Middle frontal gyrus (tissue), 1 donor: ENCODE measurements around the gene RUNX3.

Source experiments
- DNase-seq: peaks from one replicate; pipeline ENCODE4 v3.0.0-alpha.2; 2015; ENCODE audit warnings: low spot score; ENCODE audit errors: extremely low spot score

Gene RUNX3

DNA sequence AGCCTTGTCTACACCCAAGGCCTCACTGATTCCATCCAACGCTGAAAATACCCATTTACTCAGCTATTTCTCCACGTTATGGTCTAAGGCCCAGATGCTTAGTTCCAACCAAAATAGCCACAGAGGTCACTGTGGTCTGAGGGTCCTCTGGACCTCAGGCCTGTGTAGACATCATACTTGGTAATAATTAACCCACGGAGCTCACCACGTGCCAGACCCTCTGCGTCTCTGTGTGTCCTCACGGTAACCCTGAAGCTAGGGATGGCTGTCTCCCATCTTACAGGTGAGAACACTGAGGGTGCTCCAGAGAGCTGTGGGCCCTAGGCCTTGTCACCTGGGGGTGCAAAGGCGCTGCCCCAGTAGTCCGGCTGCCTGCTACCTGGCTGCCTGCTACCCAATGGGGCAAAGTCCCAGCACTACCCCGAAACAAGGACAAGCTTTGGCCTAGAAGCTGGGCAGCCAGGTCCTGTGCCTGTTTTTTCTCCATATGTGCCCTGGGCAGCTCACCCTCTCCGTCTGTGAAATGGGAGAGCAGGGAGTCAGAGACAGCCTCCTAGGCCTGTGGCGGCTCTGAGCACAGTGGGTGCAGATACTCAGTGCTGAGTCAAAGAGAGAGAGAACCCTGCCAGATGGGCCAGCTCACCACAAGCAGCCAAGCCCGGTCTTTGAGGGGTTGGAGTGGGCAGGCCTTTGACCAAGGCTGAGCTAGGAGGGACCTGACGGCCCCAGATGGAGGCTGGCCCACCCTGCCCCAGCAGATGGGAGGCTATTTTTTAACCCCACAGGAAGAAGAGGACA is 17.0 kb upstream of the RUNX3 start:
- DNase-seq, result no peak

DNA sequence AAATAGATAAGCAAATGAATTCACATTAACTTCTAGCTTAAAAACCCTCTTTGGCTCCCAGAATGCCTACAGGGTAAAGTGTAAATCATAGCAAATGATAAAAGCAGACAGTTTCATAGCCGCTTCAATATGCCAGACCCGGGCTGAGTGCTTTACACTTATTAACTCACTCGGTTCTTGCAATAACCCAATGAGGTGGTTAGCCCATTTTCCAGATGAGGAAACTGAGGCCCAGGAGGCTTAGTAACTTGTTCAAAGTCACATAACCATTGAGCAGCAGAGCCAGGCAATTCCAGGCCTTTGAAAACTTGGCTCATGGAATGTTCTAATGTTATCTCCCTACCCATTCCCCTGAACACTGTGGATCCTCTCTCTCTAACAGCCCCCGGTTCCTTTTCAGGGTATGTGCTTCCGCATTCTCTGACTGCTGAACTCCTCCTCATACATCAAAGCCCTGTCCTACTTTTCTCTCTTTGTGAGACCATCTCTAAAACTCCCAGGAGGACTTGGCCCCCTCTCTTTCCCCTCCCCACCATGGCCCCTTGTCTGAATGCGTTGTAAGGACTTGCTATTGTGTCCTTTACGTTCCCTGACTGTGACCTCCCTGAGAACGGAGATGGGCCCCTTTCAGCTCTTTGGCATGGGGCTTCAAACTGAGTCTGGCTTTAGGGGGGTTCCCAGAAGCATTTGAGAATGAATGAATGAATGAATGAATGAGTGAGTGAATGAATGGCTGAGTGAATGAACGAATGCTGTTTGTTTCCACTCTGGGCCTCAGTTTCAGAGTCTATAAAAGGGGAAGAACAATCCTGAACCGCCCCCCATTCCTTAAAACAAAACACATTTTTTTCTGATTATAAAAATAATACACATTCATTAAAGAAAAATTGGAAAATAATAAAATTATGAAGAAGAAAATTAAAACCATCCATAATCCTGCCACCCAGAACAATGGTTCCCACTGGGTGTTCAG is 15.6 kb upstream of the RUNX3 start:
- DNase-seq, result no peak

DNA sequence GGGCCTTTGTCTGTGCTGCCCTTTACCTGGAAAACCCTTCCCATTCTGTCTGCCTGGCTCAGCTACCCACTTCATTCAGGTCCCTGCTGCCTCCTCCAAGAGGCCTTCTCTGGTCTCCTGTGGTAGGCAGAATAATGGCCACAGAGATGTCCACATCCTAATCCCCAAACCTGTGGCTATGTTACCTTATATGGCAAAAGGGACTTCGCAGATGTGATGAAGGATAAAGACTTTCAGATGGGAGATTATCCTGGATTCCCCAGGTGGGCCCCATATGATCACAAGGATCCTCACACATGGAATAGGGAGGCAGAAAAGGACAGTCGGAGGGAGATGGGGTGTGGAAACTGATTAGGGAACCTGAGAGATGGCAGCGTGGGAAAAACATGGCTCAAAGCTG is 14.2 kb upstream of the RUNX3 start:
- no peak for DNase-seq

DNA sequence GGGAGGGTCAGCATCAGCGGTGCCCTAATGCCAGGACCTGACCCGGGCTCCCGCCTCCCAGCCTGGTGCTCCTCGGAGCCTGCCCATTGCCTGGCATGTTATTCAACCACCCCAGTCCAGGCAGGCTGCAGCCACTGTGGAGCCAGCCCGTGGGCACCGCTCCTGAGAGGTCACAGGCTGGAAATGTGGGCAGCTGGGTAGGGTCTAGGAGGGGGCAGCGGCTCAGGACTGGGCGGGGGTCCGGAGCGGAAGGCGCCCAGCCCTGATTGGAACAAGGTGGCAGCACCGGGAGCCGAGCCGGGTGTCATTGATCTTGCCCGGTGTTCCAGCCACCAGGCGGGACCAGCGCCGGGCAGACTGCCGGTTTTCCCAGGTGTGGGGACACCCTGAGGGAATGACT is 12.7 kb upstream of the RUNX3 start:
- no peak for DNase-seq

DNA sequence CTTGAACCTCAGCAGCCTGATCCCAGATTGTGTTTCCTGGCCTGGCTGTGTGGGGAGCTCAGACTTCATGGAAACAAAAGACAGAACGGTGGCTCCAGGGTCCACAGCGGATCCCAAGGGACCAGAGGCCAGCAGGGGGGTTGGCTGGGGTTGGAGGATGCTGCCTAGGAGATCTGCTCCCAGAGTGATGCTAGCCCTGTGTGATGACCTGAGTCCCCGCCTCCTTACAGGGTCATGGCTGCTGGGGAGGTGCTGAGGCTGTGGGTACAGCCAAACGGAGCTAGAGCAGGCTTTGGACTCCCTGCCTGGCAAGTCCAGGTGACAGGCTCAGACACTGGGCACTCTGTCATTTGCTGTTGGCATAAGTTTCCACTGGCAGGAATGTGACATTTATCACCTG is 11.5 kb upstream of the RUNX3 start:
- no peak for DNase-seq

DNA sequence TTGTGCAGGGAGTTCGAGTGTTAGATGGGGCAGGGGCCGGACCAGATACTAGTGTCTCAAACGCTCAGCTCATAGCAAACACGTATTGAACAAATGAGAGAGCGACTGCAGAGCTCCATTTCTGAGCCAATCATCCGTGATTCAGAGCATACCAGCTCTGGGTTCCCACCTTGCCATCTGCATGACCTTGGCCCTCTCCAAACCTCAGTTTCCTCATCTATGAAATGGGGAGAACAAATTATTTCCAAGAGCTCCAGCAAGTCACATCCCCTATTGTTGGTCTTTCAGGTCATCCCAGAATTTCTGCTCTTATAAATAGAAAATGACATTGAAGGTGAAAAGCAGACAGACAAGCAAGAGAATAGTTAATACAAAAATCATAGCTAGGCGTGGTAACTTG is 10.2 kb upstream of the RUNX3 start:
- DNase-seq, result no peak

DNA sequence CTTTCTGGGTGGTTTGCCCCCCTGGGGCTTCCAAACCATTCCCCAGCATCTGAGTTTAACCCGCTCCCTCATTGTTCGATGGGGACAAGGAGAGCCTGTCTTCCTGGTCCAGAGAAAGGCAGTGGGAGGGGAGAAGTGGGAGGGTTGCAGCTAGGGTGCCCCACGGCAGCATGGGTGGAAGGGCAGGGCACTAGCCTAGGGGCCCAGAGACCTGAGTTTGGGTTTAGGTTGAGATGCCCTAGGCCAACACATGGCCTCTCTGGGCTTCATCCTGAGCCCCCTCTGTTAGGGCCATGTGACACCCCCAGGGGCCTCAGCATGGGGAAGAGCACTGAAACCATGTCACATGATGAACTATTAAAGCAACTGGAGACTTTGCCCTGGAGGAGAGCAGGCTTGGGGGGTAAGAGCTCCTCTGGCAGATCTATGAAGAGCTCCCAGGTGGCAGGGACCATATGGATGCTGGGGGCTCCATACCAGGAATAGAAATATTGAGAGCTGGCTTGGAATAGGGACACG is 9.7 kb upstream of the RUNX3 start:
- no peak for DNase-seq

DNA sequence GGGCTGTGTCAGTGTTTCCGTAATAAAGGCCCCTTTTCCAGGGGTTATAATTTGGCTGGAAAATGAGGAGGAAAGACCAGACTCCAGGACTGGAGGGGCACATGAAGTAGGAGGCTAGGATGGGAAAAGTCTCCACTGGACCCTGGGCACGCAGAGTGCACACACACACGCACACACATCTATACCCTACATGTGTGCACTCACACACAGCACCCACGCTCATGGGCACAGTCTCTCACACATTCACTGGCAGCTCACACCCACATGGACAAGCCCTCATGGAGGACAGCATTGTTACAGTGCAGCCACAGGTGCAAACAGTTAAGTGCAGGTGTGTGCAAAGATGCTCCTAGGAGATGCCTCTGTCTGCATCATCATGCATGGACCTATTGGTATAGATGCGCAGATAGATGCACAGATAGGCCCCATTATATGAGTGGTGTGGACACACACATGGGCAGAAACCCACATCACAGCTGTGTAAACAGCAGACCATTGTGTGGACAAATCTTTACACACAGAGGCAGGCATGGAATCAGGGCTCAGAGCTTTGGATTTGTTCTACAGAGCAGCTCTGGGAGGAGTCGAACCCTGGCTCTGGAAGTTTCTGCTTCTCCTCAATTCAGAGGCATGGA is 9.1 kb upstream of the RUNX3 start:
- DNase-seq, result no peak

DNA sequence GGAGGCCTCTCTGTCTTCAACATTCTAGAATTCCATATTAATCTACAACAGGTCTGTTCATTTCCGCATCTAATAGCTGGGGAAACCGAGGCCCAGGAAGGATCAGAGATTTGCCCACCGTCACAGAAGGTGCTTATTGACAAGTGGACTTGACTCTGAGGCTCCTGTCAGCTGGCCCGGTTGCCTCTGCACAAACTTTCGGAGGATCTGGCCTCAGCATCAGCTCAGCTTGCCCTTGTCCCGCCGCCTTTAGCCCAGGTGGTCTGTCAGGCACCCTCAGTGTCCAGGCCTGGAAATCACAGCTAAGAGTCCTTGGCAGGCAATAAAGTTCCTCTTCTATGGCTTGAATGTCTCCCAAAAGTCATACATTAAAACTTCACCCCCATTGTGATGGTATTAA is 8.2 kb upstream of the RUNX3 start:
- no peak for DNase-seq

DNA sequence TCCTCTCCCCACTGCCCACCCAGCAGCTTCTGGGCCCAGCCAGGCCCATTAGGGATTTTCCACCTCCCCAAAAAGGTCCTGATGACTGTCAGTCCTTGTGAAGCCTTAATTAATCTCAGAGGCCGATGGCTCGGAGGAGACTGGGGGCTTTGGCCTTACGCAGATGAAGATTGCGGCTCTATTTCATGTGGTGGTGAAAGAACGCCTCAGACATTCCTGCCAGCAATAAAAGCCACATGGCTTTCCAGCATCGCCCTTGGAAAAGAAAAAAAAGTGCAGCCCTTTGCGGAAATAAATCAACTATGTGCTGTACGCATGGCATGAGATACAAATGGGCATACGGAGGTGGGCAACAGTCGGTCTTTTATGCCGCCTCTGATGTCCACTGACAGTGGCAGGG is 6.6 kb upstream of the RUNX3 start:
- DNase-seq, result no peak

DNA sequence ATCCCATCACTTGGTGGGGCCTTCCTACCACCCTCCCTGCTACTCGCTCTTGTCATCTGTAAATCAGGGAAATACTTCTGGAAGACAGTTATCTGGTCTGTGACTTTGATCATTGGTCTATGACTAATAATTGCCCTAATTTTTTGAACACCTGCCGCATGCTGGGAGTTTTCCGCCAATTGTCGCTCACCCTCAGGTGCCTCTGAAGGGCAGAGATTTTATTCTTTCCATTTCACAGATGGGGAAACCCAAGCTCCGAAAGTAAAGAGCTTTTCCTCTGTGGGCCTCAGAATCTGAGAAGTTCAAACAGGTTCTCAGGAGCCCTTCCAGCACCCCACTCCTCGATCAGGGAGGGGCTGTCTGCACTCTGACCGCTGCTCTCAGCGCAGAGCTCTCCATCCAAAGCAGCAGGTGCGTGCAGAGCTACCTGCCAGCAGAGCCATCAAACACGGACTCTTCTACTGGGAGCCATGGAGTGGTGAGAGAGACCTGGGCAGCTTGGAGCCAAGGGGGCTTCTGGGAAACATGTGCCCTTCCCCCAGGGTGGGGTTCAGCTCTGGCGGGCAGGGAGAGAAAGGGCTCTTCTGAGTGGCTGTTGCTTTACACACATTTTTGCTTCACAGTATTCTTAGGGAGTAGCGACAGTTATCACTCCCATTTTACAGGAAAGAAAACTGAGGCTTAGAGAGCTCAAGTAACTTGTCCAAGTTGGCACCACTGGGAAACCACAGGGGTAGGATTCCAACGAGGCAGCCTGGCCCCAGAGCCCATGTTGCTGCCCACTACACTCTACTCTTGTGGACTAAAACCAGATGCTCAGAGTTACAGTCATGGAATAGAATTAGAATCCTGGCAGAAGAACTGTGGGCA is 5.8 kb upstream of the RUNX3 start:
- no peak for DNase-seq

DNA sequence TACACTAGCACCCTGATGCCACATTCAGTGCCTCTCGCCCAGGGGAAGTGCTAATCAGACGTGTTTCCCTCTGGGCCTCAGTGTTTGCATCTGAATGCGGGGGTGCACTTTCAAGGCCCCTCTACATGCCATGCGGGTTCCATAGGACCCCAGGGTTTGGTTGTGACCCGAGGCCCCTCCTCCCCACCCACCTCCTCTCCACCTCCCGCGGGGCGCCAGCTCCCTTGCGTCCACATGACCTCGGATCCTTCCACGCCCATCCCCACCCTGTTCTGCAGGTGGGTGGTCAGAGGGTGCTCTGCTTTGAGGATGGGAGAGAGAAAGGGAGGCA is 5.1 kb upstream of the RUNX3 start:
- DNase-seq, result no peak

DNA sequence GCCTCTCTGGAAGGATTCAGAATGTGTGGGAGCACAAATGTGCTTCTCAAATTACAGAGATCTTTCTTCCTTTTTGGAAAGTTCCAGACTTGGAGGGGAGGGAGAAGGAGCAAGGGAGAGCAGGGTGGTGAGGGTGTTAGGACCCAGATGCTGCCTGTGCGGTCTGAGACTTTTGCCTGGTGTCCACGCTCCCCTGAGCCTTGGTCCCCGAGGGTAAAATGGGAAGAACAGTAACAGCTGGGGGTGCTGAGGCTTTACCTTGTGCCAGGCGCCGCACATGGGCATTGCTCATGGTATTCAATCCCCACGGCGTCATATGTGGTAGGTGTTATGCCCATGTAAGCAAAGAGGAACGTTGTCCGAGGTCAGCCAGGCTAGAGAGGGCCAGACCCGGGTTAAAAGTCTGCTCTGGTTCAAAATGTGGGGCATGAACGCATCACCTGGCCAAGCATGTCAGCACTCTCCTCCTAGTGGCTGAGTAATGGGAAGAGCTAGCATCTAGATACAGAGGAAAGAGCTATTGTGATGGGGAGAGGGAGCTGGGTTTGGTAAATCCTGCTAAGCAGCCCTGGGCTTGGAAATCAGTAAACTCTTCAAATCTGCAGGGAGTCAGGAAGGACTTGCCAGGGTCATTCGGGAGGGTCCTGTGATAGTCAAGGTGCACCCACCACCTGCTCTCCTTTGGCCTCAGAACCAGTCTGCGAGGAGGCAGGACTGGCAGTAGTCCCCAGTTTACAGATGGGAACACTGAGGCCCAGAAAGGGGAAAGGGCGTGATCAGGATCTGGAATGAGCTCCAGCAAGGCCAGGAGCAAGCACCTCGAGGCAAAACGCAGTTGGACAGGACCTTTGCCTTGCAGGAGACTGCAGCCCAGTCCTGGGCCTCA is 4.5 kb upstream of the RUNX3 start:
- no peak for DNase-seq

DNA sequence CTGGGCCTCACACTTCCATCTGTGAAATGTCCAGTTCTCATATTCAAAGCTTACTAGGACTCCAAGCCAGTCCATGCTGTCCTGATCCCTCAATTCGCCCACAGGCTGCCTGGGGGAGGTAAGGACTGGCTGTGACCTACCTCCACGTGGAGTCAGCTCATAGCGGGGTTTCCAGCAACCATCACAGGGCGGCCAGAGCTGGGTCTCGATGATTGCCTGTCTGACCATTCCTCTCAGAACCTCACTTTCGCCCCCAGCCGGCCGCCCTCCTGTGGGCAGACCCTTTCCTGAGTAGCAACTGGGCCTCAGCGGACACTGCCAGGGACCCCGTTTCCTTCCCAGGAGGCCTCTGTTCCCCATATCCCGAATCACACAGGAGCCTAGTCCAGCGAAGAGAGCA is 3.4 kb upstream of the RUNX3 start:
- no peak for DNase-seq

DNA sequence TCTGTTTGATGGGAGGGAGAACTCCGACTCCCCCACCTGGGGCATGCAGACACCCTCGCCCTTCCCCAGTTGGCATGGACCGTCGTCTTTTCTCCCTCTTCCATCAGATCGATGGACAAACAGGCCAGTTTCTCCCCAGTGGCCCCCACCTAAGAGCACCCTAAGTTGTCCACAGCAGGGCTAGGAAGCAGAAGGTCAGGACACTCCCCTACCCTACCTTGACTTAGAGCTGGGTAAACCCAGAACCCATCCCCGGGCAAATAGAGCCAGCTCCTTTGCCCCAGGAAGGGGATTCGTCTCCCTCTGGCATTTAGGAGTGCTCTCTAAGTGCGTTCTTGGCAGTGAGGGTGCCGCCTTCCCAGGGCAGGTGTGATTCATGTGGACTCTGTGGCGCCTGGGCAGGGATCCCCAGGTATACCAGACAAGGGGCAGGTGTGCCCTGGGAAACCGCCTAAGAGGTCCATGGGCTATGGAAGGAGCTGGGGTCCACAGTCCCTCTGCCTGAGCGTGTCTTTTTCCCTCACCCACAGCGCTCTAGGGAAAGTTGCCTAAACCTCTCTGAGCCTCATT is 2.7 kb upstream of the RUNX3 start:
- no peak for DNase-seq

DNA sequence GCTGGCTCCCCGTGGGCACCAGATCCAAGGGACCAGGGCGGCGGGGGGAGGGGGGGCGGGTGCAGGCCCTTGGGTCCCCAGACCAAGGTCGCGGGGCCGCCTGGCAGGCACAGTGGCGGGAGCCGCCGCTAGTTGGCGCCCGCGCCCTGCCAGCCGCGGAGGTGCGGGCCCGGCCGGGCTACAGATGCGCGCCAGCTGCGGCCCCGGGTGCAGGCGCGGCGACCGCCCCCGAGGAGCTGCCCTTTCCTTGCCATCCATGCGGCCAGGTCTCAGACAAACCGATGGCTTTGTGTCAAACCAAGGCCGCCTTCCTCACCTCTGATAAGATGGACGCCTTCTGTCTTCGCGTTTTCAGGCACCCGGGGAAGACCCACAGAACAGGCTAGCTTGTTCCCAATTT is 2.2 kb upstream of the RUNX3 start:
- DNase-seq, result no peak

DNA sequence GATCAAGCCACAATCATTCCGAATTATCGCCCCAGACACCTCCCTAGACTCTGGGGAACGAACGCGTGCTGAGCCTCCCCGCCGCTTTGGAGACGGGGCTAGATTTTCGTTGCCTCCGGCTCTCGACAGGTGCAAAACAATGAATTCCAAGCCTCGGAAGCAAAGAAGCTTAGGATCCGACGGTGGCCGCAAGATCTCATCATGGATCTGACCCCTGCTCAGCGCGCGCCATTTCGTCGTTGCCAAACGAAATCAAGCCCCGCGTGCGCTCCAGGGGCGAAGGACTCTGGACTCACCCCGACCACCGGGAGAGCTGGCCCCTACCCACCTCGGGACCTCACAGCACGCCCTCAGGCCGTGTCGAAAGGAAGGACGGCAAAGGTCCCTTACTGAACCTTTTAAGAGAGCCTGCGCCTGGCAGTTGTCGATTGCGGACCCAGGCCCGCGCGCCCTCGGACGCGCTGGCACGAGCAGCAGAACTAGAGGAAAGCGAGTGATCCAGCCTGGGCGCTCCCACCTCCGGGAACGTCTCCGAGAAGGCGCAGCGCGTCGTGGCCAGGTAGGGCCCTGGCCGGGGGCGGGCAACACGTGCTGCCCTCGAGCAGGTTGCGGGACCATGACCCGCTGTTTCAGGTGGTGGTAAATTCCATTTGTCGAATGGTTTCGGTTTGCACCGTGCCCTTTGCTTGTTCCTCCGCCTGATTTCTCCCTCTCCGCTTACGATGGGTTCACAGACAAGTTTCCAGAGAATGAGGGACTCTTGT is 1.6 kb upstream of the RUNX3 start:
- no peak for DNase-seq

DNA sequence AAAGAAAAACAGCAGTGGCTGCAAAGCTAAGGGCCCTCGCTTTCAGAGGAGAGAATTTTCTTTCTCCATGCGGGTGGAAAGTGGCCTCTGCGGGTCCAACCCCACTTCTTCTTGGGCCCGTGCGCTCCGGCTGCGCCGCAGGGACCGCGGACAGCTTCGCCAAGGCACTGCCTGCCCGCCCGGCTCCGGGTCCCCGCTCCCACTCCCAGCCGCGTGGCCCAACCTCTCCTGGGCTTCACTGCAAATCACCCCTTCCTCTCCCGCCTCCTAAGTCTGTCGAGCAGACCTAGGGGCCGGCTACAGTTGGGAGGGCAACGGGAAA is 1.0 kb upstream of the RUNX3 start:
- DNase-seq, result no peak
